Duodenal mucosa (tissue), 2 donors: ENCODE data around the gene UVRAG.
"Not testable (repeated sequence)": the region's sequence is repeated elsewhere in the genome, so short reads cannot be mapped to it uniquely, and the experiment has no call there.

Experiments used
- H3K27ac ChIP-seq: one replicate; pipeline ENCODE4 v1.7.0; 2013; ENCODE audit warnings: low read depth, low read length
- H3K27me3 ChIP-seq, 2 donors: one replicate each; pipeline ENCODE4 v1.7.0; 2013; ENCODE audit warnings: low read length in 2 of 2, control low read depth in 1 of 2; ENCODE audit not compliant: insufficient read depth in 2 of 2, control insufficient read depth in 1 of 2
- H3K36me3 ChIP-seq, 2 donors: one replicate each; pipeline ENCODE4 v1.7.0; 2013; ENCODE audit warnings: low read length in 2 of 2, control low read depth in 1 of 2; ENCODE audit not compliant: insufficient read depth in 2 of 2, control insufficient read depth in 1 of 2
- H3K4me1 ChIP-seq, 2 donors: one replicate each; pipeline ENCODE4 v1.7.0; 2013; ENCODE audit warnings: low read length in 2 of 2, control low read depth in 1 of 2; ENCODE audit not compliant: insufficient read depth in 2 of 2, control insufficient read depth in 1 of 2
- H3K4me3 ChIP-seq, 2 donors: one replicate each; pipeline ENCODE4 v1.7.0; 2013; ENCODE audit warnings: low read length in 2 of 2, low read depth in 1 of 2
- H3K9ac ChIP-seq, 2 donors: one replicate each; pipeline ENCODE4 v1.7.0; 2013; ENCODE audit warnings: low read length in 2 of 2, low read depth in 1 of 2
- H3K9me3 ChIP-seq, 2 donors: one replicate each; pipeline ENCODE4 v1.7.0; 2013; ENCODE audit warnings: low read length in 2 of 2, control low read depth in 1 of 2; ENCODE audit not compliant: control insufficient read depth in 1 of 2

Gene UVRAG

DNA sequence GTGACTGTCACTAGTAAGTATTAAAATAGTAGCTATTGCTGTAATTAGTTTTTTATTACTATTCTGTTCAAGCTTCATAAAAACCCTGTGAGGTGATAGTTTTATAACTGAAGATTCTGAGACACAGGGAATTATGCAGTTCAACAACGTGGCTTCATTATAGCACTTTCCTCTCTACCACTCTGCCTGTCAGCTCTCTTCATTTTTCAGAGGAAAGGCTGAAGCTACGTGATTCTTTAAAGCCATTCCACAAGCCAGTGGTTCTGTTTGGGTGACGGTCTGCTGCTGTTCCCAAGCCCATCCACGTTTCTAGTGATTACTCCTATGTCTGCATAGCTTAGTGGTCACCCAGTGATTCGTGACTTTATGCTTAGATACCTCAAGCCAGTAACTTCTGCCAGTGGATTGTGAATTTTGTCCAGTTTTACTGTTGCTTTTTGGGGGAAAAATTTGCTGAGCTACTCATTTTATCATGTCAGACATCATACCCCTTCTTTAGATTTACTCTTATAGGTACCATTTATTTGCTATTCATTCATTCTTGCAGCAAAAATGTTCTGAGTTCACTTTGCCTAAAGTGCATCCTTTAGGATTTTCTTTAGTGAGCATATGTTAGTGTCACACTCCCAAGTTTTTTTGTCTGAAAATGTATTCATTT, 59.8 kb downstream of the UVRAG start:
- peaks cover under 1 to 12% of the 10 kb centered on the region in 2 donors for H3K4me1 ChIP-seq

DNA sequence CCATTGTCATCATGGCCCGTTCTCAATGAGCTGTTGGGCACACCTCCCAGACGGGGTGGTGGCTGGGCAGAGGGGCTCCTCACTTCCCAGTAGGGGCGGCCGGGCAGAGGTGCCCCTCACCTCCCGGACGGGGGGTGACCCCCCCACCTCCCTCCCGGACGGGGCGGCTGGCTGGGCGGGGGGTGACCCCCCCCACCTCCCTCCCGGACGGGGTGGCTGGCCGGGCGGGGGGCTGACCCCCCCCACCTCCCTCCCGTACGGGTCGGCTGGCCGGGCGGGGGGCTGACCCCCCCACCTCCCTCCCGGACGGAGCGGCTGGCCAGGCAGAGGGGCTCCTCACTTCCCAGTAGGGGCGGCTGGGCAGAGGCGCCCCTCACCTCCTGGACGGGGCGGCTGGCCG, 62.3 kb downstream of the UVRAG start:
- not testable (repeated sequence) for H3K4me3 ChIP-seq, H3K27ac ChIP-seq, H3K9ac ChIP-seq, H3K27me3 ChIP-seq, H3K9me3 ChIP-seq, H3K36me3 ChIP-seq, H3K4me1 ChIP-seq

More for the DNA sequence above, 59.8 kb downstream of the UVRAG start:
- Histone ChIP-seq H3K9me3 (no peaks in the 10 kb centered on the region), H3K36me3 (no peaks in the 10 kb centered on the region), H3K4me3 (no peak overlapping the region), H3K9ac (no peak overlapping the region), H3K27ac (no peak overlapping the region), H3K27me3 (no peaks in the 10 kb centered on the region)

DNA sequence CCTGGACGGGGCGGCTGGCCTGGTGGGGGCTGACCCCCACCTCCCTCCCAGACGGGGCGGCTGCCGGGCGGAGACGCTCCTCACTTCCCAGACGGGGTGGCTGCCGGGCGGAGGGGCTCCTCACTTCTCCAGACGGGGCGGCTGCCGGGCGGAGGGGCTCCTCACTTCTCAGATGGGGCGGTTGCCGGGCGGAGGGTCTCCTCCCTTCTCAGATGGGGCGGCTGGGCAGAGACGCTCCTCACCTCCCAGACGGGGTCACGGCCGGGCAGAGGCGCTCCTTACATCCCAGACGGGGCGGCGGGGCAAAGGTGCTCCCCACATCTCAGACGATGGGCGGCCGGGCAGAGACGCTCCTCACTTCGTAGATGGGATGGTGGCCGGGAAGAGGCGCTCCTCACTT, 62.9 kb downstream of the UVRAG start:
- not testable (repeated sequence) for H3K4me1 ChIP-seq, H3K4me3 ChIP-seq, H3K27ac ChIP-seq, H3K36me3 ChIP-seq, H3K27me3 ChIP-seq, H3K9ac ChIP-seq, H3K9me3 ChIP-seq

DNA sequence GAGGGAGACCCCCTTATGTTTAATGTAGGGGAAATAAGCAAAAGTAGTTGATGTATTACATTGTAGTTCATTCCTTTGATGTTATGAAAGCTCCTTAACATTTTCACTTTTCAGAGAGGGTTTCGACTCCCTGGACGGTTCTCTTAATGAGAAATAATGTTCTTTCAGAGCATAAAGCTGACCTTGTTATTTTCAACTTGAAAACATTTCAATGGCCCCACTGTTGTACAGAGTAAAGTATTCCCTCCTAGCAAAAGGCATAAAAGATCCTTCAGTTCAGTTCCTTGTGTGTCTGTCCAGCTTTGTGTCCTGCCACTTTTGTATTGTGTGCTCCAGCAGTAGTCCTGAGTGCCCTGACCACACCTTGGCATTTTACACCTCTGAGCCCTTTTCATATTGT, 63.9 kb downstream of the UVRAG start:
- Histone ChIP-seq H3K9me3 (no peaks in the 10 kb centered on the region), H3K27ac (no peak overlapping the region), H3K27me3 (no peaks in the 10 kb centered on the region), H3K36me3 (peaks cover 4% of the 10 kb centered on the region in 2 donors), H3K9ac (no peak overlapping the region), H3K4me3 (no peak overlapping the region), H3K4me1 (peaks cover 0 to 8% of the 10 kb centered on the region in 2 donors)

DNA sequence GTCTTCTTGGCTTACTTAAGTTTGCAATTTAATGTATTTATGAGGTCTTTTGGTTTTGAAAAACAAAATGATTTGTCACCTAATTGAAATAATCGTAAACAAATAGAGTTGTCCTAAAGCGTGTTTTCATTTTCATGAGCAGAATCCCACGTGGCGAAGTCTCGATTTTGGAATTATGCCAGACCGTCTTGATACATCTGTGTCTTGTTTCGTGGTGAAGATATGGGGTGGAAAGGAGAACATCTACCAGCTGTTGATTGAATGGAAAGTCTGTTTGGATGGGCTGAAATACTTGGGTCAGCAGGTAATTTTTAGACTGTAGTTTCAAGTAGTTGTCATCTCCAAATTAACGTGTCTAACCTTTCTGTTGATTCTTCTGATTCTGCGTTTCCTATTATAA, 64.7 kb downstream of the UVRAG start:
- Histone ChIP-seq H3K9ac (no peak overlapping the region), H3K9me3 (no peaks in the 10 kb centered on the region), H3K4me3 (no peak overlapping the region), H3K36me3 (peaks cover 4% of the 10 kb centered on the region in 2 donors), H3K27ac (no peak overlapping the region), H3K4me1 (peaks cover 0 to 2% of the 10 kb centered on the region in 2 donors), H3K27me3 (no peaks in the 10 kb centered on the region)

DNA sequence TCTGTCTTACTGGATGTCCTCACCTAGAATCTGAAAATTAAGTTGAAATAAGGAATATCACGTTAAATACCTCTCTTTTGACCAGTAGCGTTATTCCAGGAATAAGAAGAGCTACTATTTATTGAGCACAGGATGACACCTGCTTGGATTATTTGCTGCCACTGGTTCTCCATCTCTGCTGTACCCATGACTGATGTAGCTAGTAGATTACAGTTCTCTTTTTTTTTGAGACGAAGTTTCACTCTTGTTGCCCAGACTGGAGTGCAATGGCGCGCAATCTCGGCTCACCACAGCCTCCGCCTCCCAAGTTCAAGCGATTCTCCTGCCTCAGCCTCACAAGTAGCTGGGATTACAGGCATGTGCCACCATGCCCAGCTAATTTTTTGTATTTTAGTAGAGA, 65.3 kb downstream of the UVRAG start:
- H3K9me3 ChIP-seq, H3K36me3 ChIP-seq, H3K4me1 ChIP-seq, H3K4me3 ChIP-seq, H3K27ac ChIP-seq, H3K27me3 ChIP-seq, H3K9ac ChIP-seq: not testable (repeated sequence)

DNA sequence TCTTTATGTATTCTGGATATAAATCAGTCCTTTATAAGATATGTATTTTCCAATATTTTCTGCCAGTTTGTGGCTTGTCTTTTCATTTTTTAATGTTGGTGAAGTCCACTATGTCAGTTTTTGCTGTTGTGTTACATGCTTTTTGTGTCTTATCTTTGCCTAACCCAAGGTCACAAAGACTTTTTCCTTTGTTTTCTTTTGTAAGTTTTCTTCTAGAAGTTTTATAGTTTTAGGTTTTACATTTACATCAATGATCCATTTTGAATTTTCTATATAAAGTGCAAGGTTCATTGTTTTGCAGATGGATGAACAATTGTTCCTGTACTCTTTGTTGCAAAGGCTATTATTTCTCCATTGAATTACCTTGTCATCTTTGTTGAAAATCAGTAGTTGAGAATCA, 69.3 kb downstream of the UVRAG start:
- H3K27me3 ChIP-seq: no peaks in the 10 kb centered on the region
- no peak overlapping the region for H3K4me3 ChIP-seq
- no peak overlapping the region for H3K9ac ChIP-seq
- peaks cover 4 to 10% of the 10 kb centered on the region in 2 donors for H3K36me3 ChIP-seq
- no peak overlapping the region for H3K27ac ChIP-seq
- no peaks in the 10 kb centered on the region for H3K9me3 ChIP-seq
- H3K4me1 ChIP-seq: no peaks in the 10 kb centered on the region

DNA sequence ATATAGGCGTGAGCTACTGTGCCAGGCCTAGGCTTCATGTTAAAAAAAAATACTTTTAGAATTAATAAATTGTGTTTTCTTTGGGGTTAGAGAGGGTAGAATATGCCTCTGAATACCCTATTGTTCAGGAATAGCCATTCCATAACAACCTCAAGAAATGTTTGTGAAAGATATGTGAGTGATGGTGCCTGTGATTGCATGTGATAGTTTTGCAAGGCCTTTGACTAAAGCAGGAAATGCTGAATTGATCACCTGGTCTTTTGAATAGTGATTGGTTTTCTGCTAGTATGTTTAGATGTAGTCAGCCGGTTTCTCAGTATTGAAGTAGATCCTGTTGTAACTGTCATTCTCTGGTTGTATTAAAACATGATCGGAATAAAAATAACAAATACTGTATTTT, 73.4 kb downstream of the UVRAG start:
- Histone ChIP-seq H3K4me1 (no peaks in the 10 kb centered on the region), H3K9me3 (no peaks in the 10 kb centered on the region), H3K36me3 (peaks cover 0 to 17% of the 10 kb centered on the region in 2 donors), H3K4me3 (no peak overlapping the region), H3K9ac (no peak overlapping the region), H3K27ac (no peak overlapping the region), H3K27me3 (no peaks in the 10 kb centered on the region)

DNA sequence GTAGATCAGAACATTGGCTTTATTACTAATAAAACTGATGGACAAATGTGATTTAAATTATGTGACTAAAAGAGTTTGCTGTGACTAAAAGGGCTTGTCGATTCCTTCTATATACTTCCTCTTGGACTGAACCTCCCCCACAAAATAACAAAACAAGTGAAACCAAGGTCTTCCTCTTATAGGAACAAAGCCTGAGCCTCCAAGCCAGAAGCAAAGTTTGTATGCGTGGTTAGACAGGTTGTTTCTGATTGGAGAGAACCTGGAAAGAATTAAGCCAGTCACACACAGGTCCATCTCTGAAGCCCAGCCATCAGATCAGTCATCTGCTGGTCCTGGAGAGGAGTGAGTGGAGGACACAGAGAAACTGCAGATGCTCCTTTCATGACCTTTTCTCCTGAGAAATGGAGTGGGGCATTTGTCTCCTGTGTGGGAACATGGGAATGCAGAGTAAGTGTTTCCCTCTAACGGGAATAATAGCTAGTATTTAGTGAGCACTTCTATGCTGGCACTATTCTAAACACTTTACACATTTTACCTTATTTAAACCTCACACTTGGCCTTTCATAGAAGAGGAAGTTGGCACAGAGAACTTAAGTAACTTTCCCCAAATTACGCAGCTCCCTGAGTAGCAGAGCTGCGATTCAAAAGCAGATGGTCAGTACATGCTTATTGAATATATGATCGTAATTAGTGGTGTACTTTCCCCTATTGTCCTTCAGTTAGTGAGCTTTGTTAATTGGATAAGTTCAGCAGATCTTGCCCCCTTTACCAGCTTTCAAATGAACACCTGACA, 77.1 kb downstream of the UVRAG start:
- Histone ChIP-seq H3K27me3 (no peaks in the 10 kb centered on the region), H3K4me3 (no peak overlapping the region), H3K36me3 (peaks cover 0 to 17% of the 10 kb centered on the region in 2 donors), H3K4me1 (no peaks in the 10 kb centered on the region), H3K9ac (no peak overlapping the region), H3K9me3 (no peaks in the 10 kb centered on the region), H3K27ac (no peak overlapping the region)

DNA sequence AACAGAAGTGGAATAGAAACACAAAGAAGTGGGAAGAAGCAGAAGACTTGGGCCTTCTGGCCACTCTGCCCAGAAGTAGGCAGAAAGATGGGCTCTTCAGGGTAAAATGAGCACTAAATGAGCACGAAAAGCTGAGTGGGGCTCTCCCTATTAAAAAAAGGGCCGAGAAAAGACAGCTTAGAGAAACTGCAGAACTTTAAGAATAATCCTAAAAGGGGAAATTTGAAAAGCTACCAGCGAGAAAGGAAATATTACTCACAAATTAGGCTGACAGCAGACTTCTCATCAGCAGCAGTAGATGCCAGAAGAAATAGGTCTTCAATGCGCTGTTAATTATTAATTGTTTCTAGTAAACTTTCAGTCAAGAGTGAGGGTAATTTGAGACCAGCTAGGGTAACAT, 78.2 kb downstream of the UVRAG start:
- no peaks in the 10 kb centered on the region for H3K9me3 ChIP-seq
- no peak overlapping the region for H3K4me3 ChIP-seq
- H3K27me3 ChIP-seq: no peaks in the 10 kb centered on the region
- peaks cover 0 to 17% of the 10 kb centered on the region in 2 donors for H3K36me3 ChIP-seq
- H3K27ac ChIP-seq: no peak overlapping the region
- no peaks in the 10 kb centered on the region for H3K4me1 ChIP-seq
- H3K9ac ChIP-seq: no peak overlapping the region
